LNCAP (cell line): ENCODE results near the gene SHROOM3.
A peak's percentile ranks its signal among the peaks of the same experiment; 100 is the strongest.

Source experiments
- TF ChIP-seq, protein P1 (sequence below): fragments of 450-650 bp; IDR thresholded peaks from 2 replicates; pipeline ENCODE4 v1.5.1; 2017; ENCODE audit warnings: mild to moderate bottlenecking

The SHROOM3 gene

DNA sequence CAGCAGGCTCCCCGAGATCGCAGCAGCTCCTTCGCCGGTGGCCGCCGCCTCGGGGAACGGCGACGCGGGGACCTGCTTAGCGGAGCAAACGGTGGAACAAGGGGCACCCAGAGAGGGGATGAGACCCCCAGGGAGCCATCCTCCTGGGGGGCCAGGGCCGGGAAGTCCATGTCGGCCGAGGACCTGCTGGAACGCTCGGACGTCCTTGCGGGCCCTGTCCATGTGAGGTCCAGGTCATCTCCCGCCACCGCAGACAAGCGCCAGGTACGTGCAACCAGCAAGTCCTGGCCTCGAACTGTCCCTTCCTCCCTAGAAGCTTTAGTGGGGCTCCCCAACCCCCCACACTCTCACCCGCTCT is 306.6 kb downstream of the SHROOM3 start:
- TF ChIP-seq, protein P1, sequence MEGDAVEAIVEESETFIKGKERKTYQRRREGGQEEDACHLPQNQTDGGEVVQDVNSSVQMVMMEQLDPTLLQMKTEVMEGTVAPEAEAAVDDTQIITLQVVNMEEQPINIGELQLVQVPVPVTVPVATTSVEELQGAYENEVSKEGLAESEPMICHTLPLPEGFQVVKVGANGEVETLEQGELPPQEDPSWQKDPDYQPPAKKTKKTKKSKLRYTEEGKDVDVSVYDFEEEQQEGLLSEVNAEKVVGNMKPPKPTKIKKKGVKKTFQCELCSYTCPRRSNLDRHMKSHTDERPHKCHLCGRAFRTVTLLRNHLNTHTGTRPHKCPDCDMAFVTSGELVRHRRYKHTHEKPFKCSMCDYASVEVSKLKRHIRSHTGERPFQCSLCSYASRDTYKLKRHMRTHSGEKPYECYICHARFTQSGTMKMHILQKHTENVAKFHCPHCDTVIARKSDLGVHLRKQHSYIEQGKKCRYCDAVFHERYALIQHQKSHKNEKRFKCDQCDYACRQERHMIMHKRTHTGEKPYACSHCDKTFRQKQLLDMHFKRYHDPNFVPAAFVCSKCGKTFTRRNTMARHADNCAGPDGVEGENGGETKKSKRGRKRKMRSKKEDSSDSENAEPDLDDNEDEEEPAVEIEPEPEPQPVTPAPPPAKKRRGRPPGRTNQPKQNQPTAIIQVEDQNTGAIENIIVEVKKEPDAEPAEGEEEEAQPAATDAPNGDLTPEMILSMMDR = no peak

DNA sequence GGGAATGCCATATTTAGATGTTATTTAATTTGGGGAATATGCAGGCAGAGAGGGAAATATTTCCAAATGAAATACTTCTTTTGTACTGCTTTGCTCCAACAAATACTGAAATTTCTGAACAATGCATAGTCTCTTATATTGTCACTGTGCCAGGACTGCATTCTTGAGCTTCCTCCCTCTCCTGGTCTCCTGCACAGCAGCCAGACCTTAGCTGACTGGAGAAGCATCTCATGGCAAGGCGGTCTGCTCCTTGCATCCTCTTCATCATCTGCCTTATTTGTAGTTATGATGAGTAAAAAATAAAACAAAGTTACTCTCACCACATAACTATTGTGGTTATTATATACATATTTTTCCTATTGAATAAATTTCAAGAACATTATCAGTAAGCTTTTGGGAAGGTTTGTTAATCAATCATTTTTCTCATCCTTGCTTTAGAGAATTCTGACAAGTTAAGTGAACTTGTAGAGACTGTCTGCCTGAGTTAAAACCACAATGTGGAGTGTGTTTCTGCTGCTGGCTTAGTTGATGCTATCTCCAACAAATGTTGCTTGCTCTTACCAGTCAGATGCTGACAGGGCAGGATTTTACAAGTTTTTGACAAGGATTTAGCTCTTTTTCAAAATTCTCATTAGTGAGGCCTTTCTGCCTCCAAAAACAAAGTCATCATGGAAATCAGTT is 309.4 kb downstream of the SHROOM3 start:
- TF ChIP-seq, protein P1 = no peak

DNA sequence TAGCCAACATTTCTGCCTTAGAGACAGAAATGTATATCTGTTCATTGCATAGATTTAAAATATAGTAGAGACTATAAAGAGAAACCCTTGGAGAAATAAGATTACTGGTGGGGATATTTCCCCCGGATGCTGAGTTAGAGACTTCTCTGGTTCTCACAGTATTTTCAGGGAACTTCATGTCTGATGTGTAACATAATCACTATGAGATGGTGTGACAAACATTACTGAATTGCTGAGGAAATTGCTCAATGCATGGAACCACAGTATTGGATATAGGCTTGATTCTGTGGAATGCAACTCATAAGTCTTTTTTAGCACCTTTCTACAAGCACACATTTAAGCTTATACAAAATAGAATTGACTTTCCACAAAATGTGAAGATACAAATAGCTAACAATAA is 310.2 kb downstream of the SHROOM3 start:
- TF ChIP-seq, protein P1 = no peak

DNA sequence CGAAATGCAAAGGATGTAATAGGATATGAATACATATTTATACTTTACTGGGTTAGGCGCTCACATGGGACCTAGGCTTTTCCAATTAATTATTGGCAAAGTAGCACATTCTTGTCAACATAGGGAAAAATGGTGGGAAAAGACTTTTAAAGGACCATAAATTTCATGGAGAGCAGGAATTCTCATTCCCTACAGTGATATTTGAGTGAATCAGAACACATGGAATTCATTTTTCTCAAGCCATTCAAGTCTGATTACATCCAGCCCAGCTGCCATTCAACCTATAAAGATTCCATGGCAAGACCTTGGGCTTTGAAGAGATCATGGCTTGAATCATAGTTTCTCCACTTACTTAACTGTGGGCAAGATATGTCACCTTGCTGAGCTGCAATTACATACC is 312.5 kb downstream of the SHROOM3 start:
- TF ChIP-seq, protein P1 = no peak

DNA sequence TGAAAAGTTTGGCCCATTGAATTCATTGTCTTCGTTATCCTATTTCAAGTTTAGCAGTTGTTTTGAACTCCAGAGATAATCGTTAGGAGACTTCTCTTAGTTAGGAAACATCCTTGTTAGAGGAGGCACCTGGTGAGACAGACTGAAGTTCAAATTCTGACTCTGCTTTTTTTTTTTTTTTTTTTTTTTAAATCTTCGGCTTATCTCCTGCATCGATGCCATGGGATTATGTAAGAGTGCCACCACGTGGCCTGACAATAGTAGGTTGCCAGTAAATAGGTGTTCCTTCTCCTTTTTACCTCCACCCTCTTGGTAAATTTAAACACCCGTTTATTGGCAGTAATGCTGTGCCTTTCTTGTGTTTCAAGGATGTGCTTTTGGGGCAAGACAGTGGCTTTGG is 313.6 kb downstream of the SHROOM3 start:
- TF ChIP-seq, protein P1 = peak; percentile 49; the same call in 1 of the 2 replicates

DNA sequence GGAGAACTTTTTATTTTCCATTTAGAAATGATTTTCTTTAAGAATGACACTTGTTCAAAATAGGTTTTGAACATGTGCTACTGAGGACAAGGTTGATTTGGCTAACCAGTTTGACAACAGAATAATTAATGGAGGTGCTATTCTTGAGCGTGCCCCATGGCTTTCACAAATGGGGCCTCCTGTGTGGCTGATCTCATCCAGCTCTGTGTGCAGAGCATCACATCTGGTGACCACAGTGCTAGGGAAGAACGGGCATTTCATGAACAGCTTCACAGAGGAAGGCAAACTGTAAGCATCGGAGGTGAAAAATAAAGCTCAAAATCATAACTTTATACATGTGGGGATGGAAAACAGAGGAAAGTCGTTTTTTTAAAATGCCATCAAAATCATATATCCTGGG is 314.3 kb downstream of the SHROOM3 start:
- TF ChIP-seq, protein P1 = no peak

DNA sequence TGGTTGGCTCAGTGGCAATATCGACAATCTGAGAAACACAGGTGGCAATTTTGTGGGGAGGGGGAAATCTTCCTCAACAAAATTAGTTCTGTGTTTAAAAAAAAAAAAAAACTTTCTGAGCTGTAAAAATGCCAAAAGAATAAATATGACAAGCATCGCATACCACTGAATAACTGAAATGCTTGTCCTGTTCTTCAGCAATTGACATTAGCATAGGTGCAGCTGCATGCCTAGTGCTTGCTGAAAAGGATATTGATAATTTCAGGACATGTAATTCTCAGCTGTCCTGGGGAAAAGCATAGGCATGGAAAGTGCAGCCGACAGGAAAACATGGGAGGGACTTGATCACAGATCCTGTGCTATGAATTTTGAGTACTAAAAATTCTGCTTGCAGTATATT is 315.7 kb downstream of the SHROOM3 start:
- TF ChIP-seq, protein P1 = no peak
